OCI-M1 (cell line): ENCODE results near the gene NAGLU.

Experiments used
- DNase-seq: peaks from one replicate; lab custom pipeline; 2025; lab: John Stamatoyannopoulos, UW

The NAGLU gene

GRCh38 chr17:42564815-42565522 is 28.9 kb downstream of the NAGLU start:
- DNase-seq = no peak

- no peak for DNase-seq
Observed at GRCh38 chr17:42565523-42566214, 29.6 kb downstream of the NAGLU start.

GRCh38 chr17:42566215-42566882 is 30.3 kb downstream of the NAGLU start:
- no peak for DNase-seq

- DNase-seq = peak; percentile 96
Observed at GRCh38 chr17:42566883-42567573, 31.0 kb downstream of the NAGLU start, which contains the start of gene MLX. TSS of gene MLX (plus strand) at chr17:42567100. CDS start at chr17:42567125, 25 bp downstream.

GRCh38 chr17:42568341-42569111 is 32.5 kb downstream of the NAGLU start:
- DNase-seq = no peak

- DNase-seq = no peak
Observed at GRCh38 chr17:42571435-42572225, 35.6 kb downstream of the NAGLU start.

- no peak for DNase-seq
Observed at GRCh38 chr17:42573095-42573494, 37.1 kb downstream of the NAGLU start.

- no peak for DNase-seq
Observed at GRCh38 chr17:42574463-42574862, 38.4 kb downstream of the NAGLU start.

GRCh38 chr17:42577140-42577531 is 41.1 kb downstream of the NAGLU start:
- peak; percentile 39 for DNase-seq

- DNase-seq = peak; percentile 98
Observed at GRCh38 chr17:42577532-42578281, 41.7 kb downstream of the NAGLU start, which contains the start of gene PSMC3IP. TSS of gene PSMC3IP (minus strand) at chr17:42577729. CDS start at chr17:42577686, 43 bp downstream.

GRCh38 chr17:42578282-42578869 is 42.3 kb downstream of the NAGLU start:
- DNase-seq = peak; percentile 95

- no peak for DNase-seq
Observed at GRCh38 chr17:42579794-42580551, 43.9 kb downstream of the NAGLU start.

GRCh38 chr17:42581744-42582270 is 45.8 kb downstream of the NAGLU start:
- no peak for DNase-seq

GRCh38 chr17:42584880-42585279 is 48.8 kb downstream of the NAGLU start:
- DNase-seq = no peak

GRCh38 chr17:42585353-42585752 is 49.3 kb downstream of the NAGLU start:
- DNase-seq = no peak

- no peak for DNase-seq
Observed at GRCh38 chr17:42586514-42587230, 50.6 kb downstream of the NAGLU start.

- no peak for DNase-seq
Observed at GRCh38 chr17:42590886-42591285, 54.8 kb downstream of the NAGLU start.

- no peak for DNase-seq
Observed at GRCh38 chr17:42591411-42591810, 55.4 kb downstream of the NAGLU start.
